ENCODE data around the gene AFMID.
"Not testable (repeated sequence)": the region's sequence is repeated elsewhere in the genome, so short reads cannot be mapped to it uniquely, and the experiment has no call there.

AFMID gene

DNA sequence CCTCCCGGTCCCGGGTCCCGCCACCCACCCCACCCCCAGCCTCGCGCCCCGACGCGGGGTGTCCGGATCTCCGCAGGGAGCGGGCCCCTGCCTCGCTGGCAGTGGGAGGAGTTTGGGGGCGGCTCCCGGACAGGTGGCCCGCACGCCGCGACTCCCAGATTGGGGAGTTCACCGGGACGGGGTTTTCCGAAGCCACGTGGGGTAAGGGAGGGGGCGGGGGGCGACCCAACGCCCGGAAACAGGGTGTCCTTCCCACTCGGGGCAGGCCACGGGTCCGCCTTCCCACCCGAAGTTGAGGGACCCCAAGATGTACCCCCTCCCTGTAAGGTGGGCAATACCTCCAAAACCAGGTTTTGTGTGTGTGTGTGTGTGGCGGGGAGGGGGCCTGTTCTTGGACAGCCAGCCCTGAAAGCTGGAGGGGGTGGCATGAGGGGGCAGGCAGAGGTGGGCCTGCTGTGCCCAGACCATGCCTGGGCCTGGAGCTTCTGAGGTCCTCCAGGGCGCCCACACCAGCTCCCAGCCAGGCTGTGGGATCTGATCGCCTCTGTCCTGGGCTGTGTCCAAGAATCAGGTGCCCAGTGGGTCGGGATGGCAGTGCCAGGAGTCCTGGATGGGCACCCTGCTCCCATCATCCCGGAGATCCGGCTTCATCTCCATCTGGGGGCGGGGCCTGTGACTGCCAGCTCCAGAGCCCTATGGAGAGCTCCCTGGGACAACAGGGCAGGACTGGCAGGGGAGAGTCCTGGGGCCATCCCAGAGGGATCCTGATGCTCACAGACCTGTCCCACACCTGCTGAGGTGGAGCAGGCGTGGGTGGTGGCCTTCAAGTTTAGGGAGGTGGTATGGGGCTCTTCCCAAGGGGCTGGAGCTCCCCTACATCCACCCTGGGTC lies 18.0 kb upstream of the AFMID start:
- Mint-ChIP-seq H3K27me3 (ENCODE audit: low read depth) (no peaks in the 10 kb centered on the region), H3K27ac (peak overlapping the region; percentile 7), H3K36me3 (ENCODE audit: low read depth) (peaks cover 21% of the 10 kb centered on the region), H3K4me3 (peak overlapping the region; percentile 66), H3K4me1 (ENCODE audit: low read depth) (peaks cover 22% of the 10 kb centered on the region), H3K9me3 (no peaks in the 10 kb centered on the region)
- DNase-seq (ENCODE audit: low spot score): peak; percentile 40

DNA sequence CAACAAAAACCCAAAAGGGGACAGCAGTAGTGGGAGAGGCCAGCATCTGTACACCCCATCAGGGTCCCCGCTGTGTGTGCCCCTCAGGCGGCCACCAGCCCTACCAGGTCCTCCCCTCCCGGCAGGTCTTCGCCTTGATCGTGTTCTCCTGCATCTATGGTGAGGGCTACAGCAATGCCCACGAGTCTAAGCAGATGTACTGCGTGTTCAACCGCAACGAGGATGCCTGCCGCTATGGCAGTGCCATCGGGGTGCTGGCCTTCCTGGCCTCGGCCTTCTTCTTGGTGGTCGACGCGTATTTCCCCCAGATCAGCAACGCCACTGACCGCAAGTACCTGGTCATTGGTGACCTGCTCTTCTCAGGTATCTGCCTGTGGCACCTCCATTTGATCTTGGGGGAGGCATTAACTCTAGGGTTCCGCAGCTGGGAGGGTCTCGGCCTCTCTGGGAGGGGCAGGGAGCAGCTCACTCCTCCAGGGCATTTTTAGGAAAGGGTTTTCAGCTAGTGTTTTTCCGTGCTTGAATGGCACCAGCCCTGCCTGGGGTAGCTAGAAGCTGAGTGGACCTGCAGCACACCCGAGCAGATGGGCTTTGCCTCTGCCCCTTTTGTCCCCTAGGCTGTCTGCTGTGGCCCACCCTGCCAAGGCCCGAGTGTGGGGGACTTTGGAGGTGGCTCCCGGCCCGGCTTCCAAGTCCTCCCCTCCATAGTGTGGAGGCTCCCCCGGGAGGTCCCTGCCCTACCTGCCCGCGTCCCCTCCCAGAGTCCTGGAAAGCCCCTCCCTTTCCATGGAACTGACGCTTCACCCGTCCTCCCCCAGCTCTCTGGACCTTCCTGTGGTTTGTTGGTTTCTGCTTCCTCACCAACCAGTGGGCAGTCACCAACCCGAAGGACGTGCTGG lies 16.2 kb upstream of the AFMID start:
- Mint-ChIP-seq H3K4me3 (peak overlapping the region; percentile 30), H3K36me3 (ENCODE audit: low read depth) (peaks cover 30% of the 10 kb centered on the region), H3K27ac (peak overlapping the region; percentile 20), H3K27me3 (ENCODE audit: low read depth) (no peaks in the 10 kb centered on the region), H3K9me3 (no peaks in the 10 kb centered on the region), H3K4me1 (ENCODE audit: low read depth) (peaks cover 31% of the 10 kb centered on the region)
- no peak for DNase-seq (ENCODE audit: low spot score)

DNA sequence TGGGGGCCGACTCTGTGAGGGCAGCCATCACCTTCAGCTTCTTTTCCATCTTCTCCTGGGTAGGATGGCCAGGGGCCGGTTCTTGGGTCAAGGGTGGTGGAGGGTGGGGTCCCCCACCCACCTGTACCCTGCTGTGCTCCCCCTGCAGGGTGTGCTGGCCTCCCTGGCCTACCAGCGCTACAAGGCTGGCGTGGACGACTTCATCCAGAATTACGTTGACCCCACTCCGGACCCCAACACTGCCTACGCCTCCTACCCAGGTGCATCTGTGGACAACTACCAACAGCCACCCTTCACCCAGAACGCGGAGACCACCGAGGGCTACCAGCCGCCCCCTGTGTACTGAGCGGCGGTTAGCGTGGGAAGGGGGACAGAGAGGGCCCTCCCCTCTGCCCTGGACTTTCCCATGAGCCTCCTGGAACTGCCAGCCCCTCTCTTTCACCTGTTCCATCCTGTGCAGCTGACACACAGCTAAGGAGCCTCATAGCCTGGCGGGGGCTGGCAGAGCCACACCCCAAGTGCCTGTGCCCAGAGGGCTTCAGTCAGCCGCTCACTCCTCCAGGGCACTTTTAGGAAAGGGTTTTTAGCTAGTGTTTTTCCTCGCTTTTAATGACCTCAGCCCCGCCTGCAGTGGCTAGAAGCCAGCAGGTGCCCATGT lies 15.4 kb upstream of the AFMID start:
- Mint-ChIP-seq H3K27ac (peak overlapping the region; percentile 20), H3K36me3 (ENCODE audit: low read depth) (peaks cover 33% of the 10 kb centered on the region), H3K4me1 (ENCODE audit: low read depth) (peaks cover 39% of the 10 kb centered on the region)
- not testable (repeated sequence) for DNase-seq (ENCODE audit: low spot score); H3K9me3 Mint-ChIP-seq; H3K27me3 Mint-ChIP-seq (ENCODE audit: low read depth); H3K4me3 Mint-ChIP-seq

DNA sequence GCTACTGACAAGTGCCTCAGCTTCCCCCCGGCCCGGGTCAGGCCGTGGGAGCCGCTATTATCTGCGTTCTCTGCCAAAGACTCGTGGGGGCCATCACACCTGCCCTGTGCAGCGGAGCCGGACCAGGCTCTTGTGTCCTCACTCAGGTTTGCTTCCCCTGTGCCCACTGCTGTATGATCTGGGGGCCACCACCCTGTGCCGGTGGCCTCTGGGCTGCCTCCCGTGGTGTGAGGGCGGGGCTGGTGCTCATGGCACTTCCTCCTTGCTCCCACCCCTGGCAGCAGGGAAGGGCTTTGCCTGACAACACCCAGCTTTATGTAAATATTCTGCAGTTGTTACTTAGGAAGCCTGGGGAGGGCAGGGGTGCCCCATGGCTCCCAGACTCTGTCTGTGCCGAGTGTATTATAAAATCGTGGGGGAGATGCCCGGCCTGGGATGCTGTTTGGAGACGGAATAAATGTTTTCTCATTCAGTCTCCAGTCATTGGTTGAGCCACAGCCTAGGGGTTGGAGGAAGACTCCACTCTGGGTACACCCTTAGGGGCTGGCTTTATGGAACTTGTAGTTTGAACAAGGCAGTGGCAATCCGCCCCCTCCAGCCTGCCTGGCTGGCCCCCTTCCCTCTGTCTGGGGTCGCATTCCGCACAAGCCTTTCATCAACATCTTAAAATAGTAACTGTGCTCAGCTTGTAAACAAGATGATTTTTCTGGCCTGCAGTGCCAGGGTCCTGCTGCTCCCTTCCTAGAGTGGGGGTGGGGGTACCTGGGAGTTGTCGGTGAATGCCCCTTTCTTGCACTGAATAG lies 14.7 kb upstream of the AFMID start:
- H3K4me3 Mint-ChIP-seq: peak overlapping the region; percentile 80
- H3K4me1 Mint-ChIP-seq (ENCODE audit: low read depth): peaks cover 44% of the 10 kb centered on the region
- H3K36me3 Mint-ChIP-seq (ENCODE audit: low read depth): peaks cover 33% of the 10 kb centered on the region
- DNase-seq (ENCODE audit: low spot score): no peak
- no peaks in the 10 kb centered on the region for H3K27me3 Mint-ChIP-seq (ENCODE audit: low read depth)
- H3K27ac Mint-ChIP-seq: peak overlapping the region; percentile 89
- no peaks in the 10 kb centered on the region for H3K9me3 Mint-ChIP-seq

DNA sequence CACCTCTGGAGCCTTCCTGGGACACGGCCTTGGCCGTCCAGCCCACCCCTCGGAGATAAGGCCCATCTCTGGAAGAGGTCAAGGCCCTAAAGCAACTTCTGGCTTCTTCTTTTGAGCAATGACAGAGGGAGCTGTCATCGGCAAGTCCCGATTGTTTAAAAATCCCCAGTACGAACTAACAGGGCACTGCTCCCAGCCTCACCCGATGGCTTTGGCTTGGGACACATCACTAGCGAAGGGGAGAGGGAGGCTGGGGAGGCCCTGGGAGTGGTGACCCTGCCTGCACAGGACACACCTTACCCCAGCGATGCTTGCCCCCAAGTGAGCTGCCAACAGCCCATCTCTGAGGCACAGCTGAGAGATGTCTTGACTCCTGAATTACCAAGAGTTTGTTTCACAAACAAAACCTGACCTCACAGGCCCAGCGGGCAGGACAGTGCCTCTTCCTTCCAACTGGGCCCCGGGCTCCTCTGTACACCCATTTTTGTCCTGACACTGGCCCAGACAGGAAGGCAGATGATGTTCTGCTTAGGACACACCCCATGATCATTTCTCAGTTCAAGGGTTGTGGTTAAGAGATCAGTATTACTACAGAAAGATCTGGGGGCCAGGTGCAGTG lies 14.0 kb upstream of the AFMID start:
- DNase-seq (ENCODE audit: low spot score): no peak
- Mint-ChIP-seq H3K36me3 (ENCODE audit: low read depth) (peaks cover 33% of the 10 kb centered on the region), H3K9me3 (no peaks in the 10 kb centered on the region), H3K4me3 (peak overlapping the region; percentile 80), H3K4me1 (ENCODE audit: low read depth) (peaks cover 44% of the 10 kb centered on the region), H3K27ac (peak overlapping the region; percentile 89), H3K27me3 (ENCODE audit: low read depth) (no peaks in the 10 kb centered on the region)

DNA sequence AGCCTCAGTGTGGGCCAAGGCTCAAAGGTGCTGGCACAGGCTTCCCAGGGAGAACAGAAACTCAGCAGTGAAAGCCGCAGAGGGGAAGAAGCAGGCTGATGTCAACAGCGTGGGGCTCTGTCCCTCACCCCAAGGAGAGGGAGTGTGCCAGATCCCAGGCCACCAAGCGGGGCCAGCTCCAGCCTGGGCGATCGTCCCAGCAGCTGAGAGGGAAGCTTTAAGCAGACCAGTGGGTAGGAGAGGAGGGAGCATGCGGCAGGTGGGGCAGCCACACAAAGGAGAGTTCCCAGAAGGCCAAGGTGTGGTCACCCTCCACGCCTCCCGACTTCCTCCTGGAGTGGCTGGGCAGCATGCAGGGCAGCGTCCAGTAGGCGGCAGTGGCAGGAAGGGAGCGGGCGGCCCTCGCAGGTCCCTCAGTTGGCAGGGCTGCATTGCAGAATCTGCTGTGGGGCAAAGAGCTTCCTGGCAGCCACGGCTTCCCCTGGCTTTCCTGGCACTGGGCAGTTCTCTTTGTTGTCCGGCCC lies 12.8 kb upstream of the AFMID start:
- peak overlapping the region; percentile 89 for H3K27ac Mint-ChIP-seq
- DNase-seq (ENCODE audit: low spot score): no peak
- peaks cover 36% of the 10 kb centered on the region for H3K36me3 Mint-ChIP-seq (ENCODE audit: low read depth)
- H3K27me3 Mint-ChIP-seq (ENCODE audit: low read depth): no peaks in the 10 kb centered on the region
- H3K9me3 Mint-ChIP-seq: no peaks in the 10 kb centered on the region
- peaks cover 44% of the 10 kb centered on the region for H3K4me1 Mint-ChIP-seq (ENCODE audit: low read depth)
- H3K4me3 Mint-ChIP-seq: no peak overlapping the region

DNA sequence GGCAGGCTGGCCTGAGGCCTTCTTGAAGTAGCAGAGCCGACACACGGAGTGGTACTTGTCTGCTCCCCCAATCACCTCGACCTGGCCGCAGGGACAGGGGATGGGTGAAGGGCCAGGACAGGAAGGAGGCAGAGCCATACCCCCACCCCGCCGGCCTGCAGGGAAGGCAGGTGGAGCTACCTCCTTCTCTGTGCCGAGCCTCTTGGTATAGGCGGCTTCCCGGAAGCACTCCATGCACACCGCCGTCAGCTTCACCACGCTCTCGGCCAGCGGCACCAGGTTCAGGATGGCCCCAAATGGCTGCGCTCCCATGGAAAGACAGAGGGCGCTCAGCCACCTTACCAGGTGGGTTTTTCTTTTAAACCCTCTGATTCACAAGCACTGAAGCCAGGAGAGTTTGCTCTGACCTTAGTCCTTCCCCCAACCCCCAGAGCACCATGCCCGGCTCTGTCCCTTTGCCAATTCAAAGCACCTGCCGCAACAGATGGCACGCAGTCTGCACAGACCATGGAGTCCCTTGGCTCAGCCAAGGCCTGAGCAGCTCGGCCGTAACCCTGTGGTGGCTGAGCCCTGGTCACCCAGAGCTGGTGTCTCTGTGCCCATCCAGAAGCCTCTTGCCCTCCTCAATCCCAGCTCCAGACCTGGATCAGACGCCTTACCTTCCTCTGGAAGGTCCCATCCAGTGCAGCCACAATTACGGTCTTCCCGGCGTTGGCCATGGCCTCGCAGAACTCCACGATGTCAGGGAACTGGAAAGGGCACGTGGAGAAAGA lies 12.1 kb upstream of the AFMID start:
- Mint-ChIP-seq H3K4me3 (no peak overlapping the region), H3K27me3 (ENCODE audit: low read depth) (no peaks in the 10 kb centered on the region), H3K27ac (no peak overlapping the region), H3K9me3 (no peaks in the 10 kb centered on the region), H3K36me3 (ENCODE audit: low read depth) (peaks cover 40% of the 10 kb centered on the region), H3K4me1 (ENCODE audit: low read depth) (peaks cover 44% of the 10 kb centered on the region)
- no peak for DNase-seq (ENCODE audit: low spot score)

DNA sequence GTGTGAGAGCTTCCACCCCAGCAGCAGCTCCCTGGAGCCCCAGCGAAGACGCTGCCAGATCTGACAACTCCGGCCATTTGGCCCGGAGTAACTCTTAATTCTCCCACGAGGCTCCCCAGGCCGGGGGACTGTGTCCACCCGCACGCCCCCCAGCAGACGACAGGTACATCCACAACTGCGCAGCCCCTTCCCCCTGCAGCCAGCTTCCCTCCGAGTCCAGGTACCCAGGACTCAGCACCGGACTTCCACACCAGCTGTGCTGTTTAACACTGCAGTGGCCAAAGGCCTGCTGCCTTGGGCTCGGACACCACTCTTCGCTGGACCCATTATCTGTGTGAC lies 11.6 kb upstream of the AFMID start:
- Mint-ChIP-seq H3K4me1 (ENCODE audit: low read depth) (peaks cover 48% of the 10 kb centered on the region), H3K27ac (no peak overlapping the region), H3K27me3 (ENCODE audit: low read depth) (no peaks in the 10 kb centered on the region), H3K36me3 (ENCODE audit: low read depth) (peaks cover 46% of the 10 kb centered on the region), H3K9me3 (no peaks in the 10 kb centered on the region), H3K4me3 (no peak overlapping the region)
- DNase-seq (ENCODE audit: low spot score): no peak

DNA sequence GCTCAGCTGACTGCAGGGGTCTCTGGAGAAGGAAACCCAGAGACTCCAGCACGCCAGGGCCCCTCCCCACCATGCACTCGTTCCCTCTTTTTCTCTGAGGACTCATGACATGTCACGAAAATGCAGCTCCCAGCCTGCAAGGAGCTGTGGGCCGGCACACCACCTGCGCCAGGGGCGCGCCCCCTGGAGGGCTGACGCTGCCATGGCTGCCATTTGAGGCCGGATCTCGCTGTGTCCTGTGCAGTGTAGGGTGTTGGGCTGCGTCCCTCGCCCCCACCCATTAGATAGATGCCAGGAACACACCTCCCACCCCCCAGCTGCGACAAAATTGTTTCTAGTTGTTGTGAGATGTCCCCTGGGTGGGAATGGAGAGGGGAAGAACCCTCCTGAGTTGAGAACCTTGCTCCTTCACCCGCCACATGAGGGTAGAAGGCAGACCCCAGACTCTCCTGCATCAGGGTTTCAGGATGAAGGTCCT lies 10.6 kb upstream of the AFMID start:
- Mint-ChIP-seq H3K36me3 (ENCODE audit: low read depth) (peaks cover 45% of the 10 kb centered on the region), H3K27ac (no peak overlapping the region)

DNA sequence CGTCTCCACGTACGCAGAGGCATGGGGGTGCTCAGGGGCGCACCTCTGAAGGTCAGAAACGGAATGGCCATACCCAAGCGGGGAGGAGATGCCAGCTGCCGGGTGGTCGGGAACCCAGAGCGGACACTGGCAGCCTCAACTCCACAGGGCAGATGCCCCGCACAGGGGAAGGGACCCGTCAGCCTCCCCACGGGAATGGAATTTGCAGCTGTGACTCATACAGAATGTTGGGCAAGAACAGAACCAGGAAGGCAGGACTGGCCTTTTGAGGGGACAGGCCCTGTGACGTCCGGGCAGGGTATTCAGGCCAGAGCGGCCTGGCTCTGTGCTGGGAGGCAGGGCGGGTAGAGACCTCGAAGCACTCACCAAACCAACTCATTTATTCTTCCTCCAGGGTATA lies 7.8 kb upstream of the AFMID start:
- no peaks in the 10 kb centered on the region for H3K9me3 Mint-ChIP-seq
- H3K4me1 Mint-ChIP-seq (ENCODE audit: low read depth): peaks cover 33% of the 10 kb centered on the region
- H3K4me3 Mint-ChIP-seq: no peak overlapping the region
- peaks cover 34% of the 10 kb centered on the region for H3K36me3 Mint-ChIP-seq (ENCODE audit: low read depth)
- H3K27ac Mint-ChIP-seq: peak overlapping the region; percentile 26
- no peak for DNase-seq (ENCODE audit: low spot score)
- H3K27me3 Mint-ChIP-seq (ENCODE audit: low read depth): no peaks in the 10 kb centered on the region

More for the DNA sequence above, 10.6 kb upstream of the AFMID start:
- Mint-ChIP-seq H3K4me3 (no peak overlapping the region), H3K4me1 (ENCODE audit: low read depth) (peaks cover 49% of the 10 kb centered on the region), H3K9me3 (no peaks in the 10 kb centered on the region), H3K27me3 (ENCODE audit: low read depth) (no peaks in the 10 kb centered on the region)
- peak; percentile 70 for DNase-seq (ENCODE audit: low spot score)

DNA sequence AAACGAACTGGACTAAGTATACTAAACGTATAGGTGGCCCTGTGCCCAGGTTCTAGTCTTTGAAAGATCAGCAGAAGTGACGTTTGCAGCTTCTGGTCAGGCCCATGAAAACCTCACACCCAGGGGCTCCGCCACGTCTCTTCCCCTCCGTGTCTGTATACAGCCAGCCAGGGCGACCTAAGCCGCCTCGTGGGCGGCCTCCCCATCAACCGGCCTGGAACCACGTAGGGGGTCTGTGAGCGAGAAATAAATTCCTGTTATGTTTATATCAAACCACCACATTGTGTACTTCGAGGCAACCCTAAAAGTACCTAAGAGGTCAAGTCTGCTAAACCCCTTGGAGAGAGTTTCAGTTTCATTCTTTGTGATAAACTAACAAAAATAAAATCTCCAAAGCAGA lies 7.1 kb upstream of the AFMID start:
- H3K4me3 Mint-ChIP-seq: peak overlapping the region; percentile 16
- peaks cover 34% of the 10 kb centered on the region for H3K36me3 Mint-ChIP-seq (ENCODE audit: low read depth)
- peaks cover 37% of the 10 kb centered on the region for H3K4me1 Mint-ChIP-seq (ENCODE audit: low read depth)
- no peaks in the 10 kb centered on the region for H3K9me3 Mint-ChIP-seq
- no peak for DNase-seq (ENCODE audit: low spot score)
- no peaks in the 10 kb centered on the region for H3K27me3 Mint-ChIP-seq (ENCODE audit: low read depth)
- H3K27ac Mint-ChIP-seq: peak overlapping the region; percentile 5

DNA sequence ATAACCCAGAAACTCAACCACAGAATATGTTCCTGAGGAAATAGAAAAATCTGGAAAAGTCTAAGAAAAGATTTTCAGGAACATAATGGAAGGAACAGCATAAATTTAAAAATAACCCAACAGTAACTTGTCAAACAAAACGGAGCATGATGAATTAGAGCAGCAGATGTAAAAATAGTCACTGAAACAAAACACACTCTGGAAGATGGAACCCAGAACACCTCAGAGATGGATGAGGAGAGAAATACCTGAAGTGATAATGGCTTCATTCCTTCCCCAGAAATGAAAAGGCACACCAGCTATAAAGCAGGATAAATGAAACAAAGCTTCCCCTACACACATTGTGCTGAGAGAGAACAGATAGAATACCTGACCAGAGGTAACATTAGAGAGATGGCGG lies 6.7 kb upstream of the AFMID start:
- no peak for DNase-seq (ENCODE audit: low spot score)
- peak overlapping the region; percentile 5 for H3K27ac Mint-ChIP-seq
- H3K9me3 Mint-ChIP-seq: no peaks in the 10 kb centered on the region
- H3K4me3 Mint-ChIP-seq: peak overlapping the region; percentile 16
- H3K36me3 Mint-ChIP-seq (ENCODE audit: low read depth): peaks cover 31% of the 10 kb centered on the region
- H3K4me1 Mint-ChIP-seq (ENCODE audit: low read depth): peaks cover 36% of the 10 kb centered on the region
- no peaks in the 10 kb centered on the region for H3K27me3 Mint-ChIP-seq (ENCODE audit: low read depth)

All from T-helper 2 cell treated with Interferon-gamma antibody and Interleukin-4, amounts not matched to agents 5 μg/mL and 100 μg/mL, for 36 hours (primary cell).